ENCODE measurements around the gene FSD2. TPM values are rescaled to one million over a fixed set of nuclear protein-coding genes. Genes with fewer than 3 reads are reported as not detected.

FSD2 gene
- total RNA-seq, 1 experiment from 2014 or later = not detected

GRCh38 chr15:82763361-82764116 lies 42.3 kb downstream of the FSD2 start:
- WGBS (ENCODE audit: extremely low coverage, insufficient read length, low lambda C conversion rate) = no CpG with 5 or more reads among the region's 7 CpGs
- H3K14ac ChIP-seq (ENCODE audit: insufficient read depth, low read length) = no peak overlapping the region

More at GRCh38 chr15:82763361-82764116, 42.3 kb downstream of the FSD2 start:
- H3T11ph ChIP-seq (ENCODE audit: low read length) = no peak overlapping the region
- no peak overlapping the region for H2AFZ ChIP-seq (ENCODE audit: low read length)
- H3K23me2 ChIP-seq (ENCODE audit: insufficient read length, low read depth, low read length, poor library complexity, severe bottlenecking) = no peaks in the 10 kb centered on the region
- no peaks in the 10 kb centered on the region for H3K79me1 ChIP-seq (ENCODE audit: insufficient read depth, low read depth, low read length, poor library complexity, severe bottlenecking)
- Mint-ChIP-seq H3K4me1 (peaks cover 4 to 5% of the 10 kb centered on the region in 2 experiments; a peak in 2 of 4 replicates), H3K4me3 (no peak overlapping the region), H3K27ac (peak overlapping the region in 2 of 3 experiments; percentile 1 to 3; a peak in 2 of 7 replicates), H3K36me3 (ENCODE audit: insufficient read depth in 1 of 3, low read depth in 3 of 3) (peaks cover 0 to 7% (median 0%) of the 10 kb centered on the region in 3 experiments; a peak in 2 of 7 replicates), H3K9me3 (no peaks in the 10 kb centered on the region), H3K27me3 (ENCODE audit: low read depth) (no peaks in the 10 kb centered on the region)
- no peak overlapping the region for H4K8ac ChIP-seq (replicated peaks; ENCODE audit: insufficient read length, low read depth, low read length)
- H3K9me3 ChIP-seq (ENCODE audit: control insufficient read depth, low read depth, low read length) = no peaks in the 10 kb centered on the region
- H2BK12ac ChIP-seq (ENCODE audit: insufficient read length, low read depth, low read length) = no peak overlapping the region
- H3K4me1 ChIP-seq (ENCODE audit: insufficient read depth, low read length) = no peaks in the 10 kb centered on the region
- no peak overlapping the region for H2BK15ac ChIP-seq (ENCODE audit: low read depth, low read length)
- no peak overlapping the region for H3K27ac ChIP-seq (ENCODE audit: insufficient read length, low read depth, low read length)
- no peak overlapping the region for H4K91ac ChIP-seq (ENCODE audit: insufficient read length, low read depth, low read length)
- H3K23ac ChIP-seq (ENCODE audit: insufficient read length, low read depth, low read length) = no peak overlapping the region
- TF ChIP-seq CTCF (conservative IDR thresholded peaks at IDR 0.05) = no peak
- no peak overlapping the region for H2BK5ac ChIP-seq (ENCODE audit: insufficient read length, low read length)
- no peaks in the 10 kb centered on the region for H3K27me3 ChIP-seq (ENCODE audit: insufficient read depth, low read length)
- DNase-seq = no peak
- H2AK5ac ChIP-seq (ENCODE audit: insufficient read length, low read length) = no peak overlapping the region
- no peak overlapping the region for H3K18ac ChIP-seq (ENCODE audit: insufficient read length, low read depth, low read length)
- H3K9ac ChIP-seq (ENCODE audit: extremely low read depth, insufficient read length, low read length) = no peak overlapping the region
- H4K5ac ChIP-seq (ENCODE audit: insufficient read length, low read depth, low read length) = no peak overlapping the region
- no peaks in the 10 kb centered on the region for H3K79me2 ChIP-seq (ENCODE audit: insufficient read depth, low read length)
- H3K56ac ChIP-seq (ENCODE audit: insufficient read length, low read depth, low read length) = no peak overlapping the region
- H3K4me2 ChIP-seq (ENCODE audit: insufficient read depth, insufficient read length, low read length) = no peak overlapping the region
- no peak overlapping the region for H2BK120ac ChIP-seq (ENCODE audit: low read depth, low read length, poor library complexity, severe bottlenecking)
- H2BK20ac ChIP-seq (ENCODE audit: low read depth, low read length, poor library complexity, severe bottlenecking) = no peak overlapping the region
- no peak overlapping the region for H3K4ac ChIP-seq (ENCODE audit: low read depth, low read length)
- H4K20me1 ChIP-seq (ENCODE audit: control insufficient read depth, insufficient read depth, insufficient read length) = no peaks in the 10 kb centered on the region
